ENCODE results near the gene GPNMB.

GRCh38 chr7:23279819-23280525 is 33.4 kb downstream of the GPNMB start:
- no peak for TF ChIP-seq CTCF (IDR thresholded peaks at IDR 0.05)
- no peak for TF ChIP-seq POLR2A (IDR thresholded peaks at IDR 0.05)

Measured in prostate gland (tissue), 2 donors.